HepG2 (cell line): Measurements from ENCODE around the gene JADE2. TPM values are rescaled to one million over a fixed set of nuclear protein-coding genes. Genes with fewer than 3 reads are reported as not detected.

Experiments used
- AGO1 ChIP-seq: fragments of 200-400 bp; formaldehyde crosslinking; IDR thresholded peaks from 2 replicates; pipeline ENCODE4 v1.6.1; 2017; ENCODE audit warnings: mild to moderate bottlenecking, low read depth, low read length, moderate library complexity; ENCODE audit not compliant: poor library complexity, severe bottlenecking
- AHDC1 ChIP-seq: sonication (generic); formaldehyde crosslinking; IDR thresholded peaks from 2 replicates; pipeline ENCODE4 v1.5.1; 2020; ENCODE audit warnings: mild to moderate bottlenecking, missing genetic modification reagents, borderline replicate concordance
- ARNT2 ChIP-seq: sonication (generic); formaldehyde crosslinking; IDR thresholded peaks from 2 replicates; pipeline ENCODE4 v1.8.0; 2022; ENCODE audit warnings: mild to moderate bottlenecking, low read depth, missing genetic modification reagents, moderate library complexity
- BHLHE40 ChIP-seq: IDR thresholded peaks from 2 replicates; pipeline ENCODE4 v1.6.1; 2011; ENCODE audit warnings: low read length, improper control_type of control experiment
- HNF1B ChIP-seq: sonication (generic); formaldehyde crosslinking; IDR thresholded peaks from 2 replicates; pipeline ENCODE4 v1.5.1; 2020; ENCODE audit warnings: mild to moderate bottlenecking, moderate library complexity, missing genetic modification reagents
- HNF4G ChIP-seq, 2 experiments: sonication (generic) in 1 of 2; formaldehyde crosslinking in 1 of 2; IDR thresholded peaks; 2 replicates each; pipeline versions ENCODE4 v1.4.0 to v1.6.1; 2011 to 2020; ENCODE audit warnings: borderline replicate concordance in 2 of 2, low read depth in 2 of 2, mild to moderate bottlenecking in 2 of 2, low read length in 1 of 2, missing genetic modification reagents in 1 of 2, moderate library complexity in 1 of 2
- MTERF4 ChIP-seq: sonication (generic); formaldehyde crosslinking; IDR thresholded peaks from 2 replicates; pipeline ENCODE4 v1.8.0; 2023; ENCODE audit warnings: mild to moderate bottlenecking, missing genetic modification reagents
- MTF2 ChIP-seq: sonication (generic); formaldehyde crosslinking; IDR thresholded peaks from 2 replicates; pipeline ENCODE4 v1.5.0; 2020; ENCODE audit warnings: missing genetic modification reagents, borderline replicate concordance
- MZF1 ChIP-seq: sonication (generic); formaldehyde crosslinking; IDR thresholded peaks from 2 replicates; pipeline ENCODE4 v1.8.1; 2023; ENCODE audit warnings: mild to moderate bottlenecking, missing genetic modification reagents, borderline replicate concordance
- SMC3 ChIP-seq: IDR thresholded peaks from 2 replicates; pipeline ENCODE4 v1.6.1; 2011; ENCODE audit warnings: low read length, improper control_type of control experiment
- THAP9 ChIP-seq: sonication (generic); formaldehyde crosslinking; IDR thresholded peaks from 2 replicates; pipeline ENCODE4; 2020; ENCODE audit warnings: missing genetic modification reagents, mild to moderate bottlenecking, borderline replicate concordance
- ZMYM3 ChIP-seq: sonication (generic); formaldehyde crosslinking; IDR thresholded peaks from 2 replicates; pipeline ENCODE4 v1.5.1; 2020; ENCODE audit warnings: mild to moderate bottlenecking, missing genetic modification reagents
- ZNF33B ChIP-seq: sonication (generic); formaldehyde crosslinking; IDR thresholded peaks from 2 replicates; pipeline ENCODE4 v1.5.1; 2020; ENCODE audit warnings: mild to moderate bottlenecking, missing genetic modification reagents
- ZNF350 ChIP-seq: sonication (generic); formaldehyde crosslinking; IDR thresholded peaks from 2 replicates; pipeline ENCODE4 v1.4.0; 2020; ENCODE audit warnings: mild to moderate bottlenecking, low read depth, missing genetic modification reagents, borderline replicate concordance
- ZNF572 ChIP-seq: sonication (generic); formaldehyde crosslinking; IDR thresholded peaks from 2 replicates; pipeline ENCODE4 v1.5.1; 2020; ENCODE audit warnings: mild to moderate bottlenecking, missing genetic modification reagents
- ZNF607 ChIP-seq: sonication (generic); formaldehyde crosslinking; IDR thresholded peaks from 2 replicates; pipeline ENCODE4 v1.5.1; 2020; ENCODE audit warnings: missing genetic modification reagents, mild to moderate bottlenecking, borderline replicate concordance
- polyA plus RNA-seq, 8 experiments: library from polyadenylated mRNA; depleted of rRNA in 3 of 8; stranded (reverse) in 7 of 8; unstranded in 1 of 8; fragments of >200 nt; fragmentation: Illumina TruSeq in 4 of 8; extraction: Trizol in 4 of 8; gene quantifications; 2 replicates each; pipeline versions ENCODE4 v1.2.1 to v1.2.3, GENCODE V29; 2011 to 2016; ENCODE audit warnings: low read depth in 4 of 8, missing spikeins in 1 of 8, mixed read lengths in 1 of 8; ENCODE audit not compliant: insufficient read depth in 1 of 8
- total RNA-seq, 5 experiments: library from RNA; depleted of rRNA; stranded (reverse); fragments of >200 nt; fragmentation: Illumina TruSeq; extraction: Trizol; gene quantifications; 2 replicates each; pipeline ENCODE4 v1.2.3, GENCODE V29; 2016; ENCODE audit warnings: low read depth in 1 of 5

JADE2 gene
- total and polyA plus RNA-seq, 2 of the 13 experiments (the other 11 are each of a cell fraction or from before 2014, with no cell fraction given), result 7.5 to 15.1 TPM

GRCh38 chr5:134586866-134587524, 61.5 kb downstream of the JADE2 start (continued):
- TF ChIP-seq HNF4G (IDR thresholded peaks at IDR 0.05; ENCODE audit: borderline replicate concordance, low read depth, low read length), result no peak
- no peak for TF ChIP-seq HNF4G (CRISPR knock-in tag; IDR thresholded peaks at IDR 0.05; ENCODE audit: borderline replicate concordance, low read depth)
- no peak for TF ChIP-seq MTERF4 (CRISPR knock-in tag)
- TF ChIP-seq AHDC1, result 0 out of 2 replicates have a peak, but pooled peaks have one; percentile 16
- TF ChIP-seq ZNF33B (CRISPR knock-in tag), result no peak
- TF ChIP-seq ZNF572 (CRISPR knock-in tag), result peak; percentile 94; the same call in 1 of the 2 replicates
- no peak for TF ChIP-seq BHLHE40
- TF ChIP-seq MZF1 (CRISPR knock-in tag), result no peak
- peak; percentile 38; the same call in 1 of the 2 replicates for TF ChIP-seq ZMYM3 (CRISPR knock-in tag)
- peak; percentile 45; the same call in 1 of the 2 replicates for TF ChIP-seq ZNF350 (CRISPR knock-in tag)
- TF ChIP-seq THAP9 (CRISPR knock-in tag), result peak; percentile 57; the same call in 1 of the 2 replicates
- peak; percentile 37 for TF ChIP-seq SMC3
- TF ChIP-seq AGO1, result no peak
- peak; percentile 63; the same call in 1 of the 2 replicates for TF ChIP-seq ZNF607
- TF ChIP-seq ARNT2 (CRISPR knock-in tag), result peak; percentile 30; the same call in 1 of the 2 replicates
- TF ChIP-seq MTF2 (CRISPR knock-in tag), result 0 out of 2 replicates have a peak, but pooled peaks have one; percentile 28
- TF ChIP-seq HNF1B (CRISPR knock-in tag), result peak; percentile 54; the same call in 1 of the 2 replicates
